Vagina (tissue), 2 donors: ENCODE results near the gene FCN3.

Experiments used
- POLR2A ChIP-seq, 2 donors: fragments of 450-650 bp; IDR thresholded peaks; one replicate each; pipeline ENCODE4 v1.6.1; 2017; ENCODE audit warnings: antibody characterized with exemption in 2 of 2, mild to moderate bottlenecking in 2 of 2, moderate library complexity in 2 of 2
- POLR2AphosphoS5 ChIP-seq, 2 donors: sonication (generic); formaldehyde crosslinking; IDR thresholded peaks; one replicate each; pipeline ENCODE4 v1.9.0; 2017; ENCODE audit warnings: antibody characterized with exemption in 2 of 2, mild to moderate bottlenecking in 2 of 2, low read depth in 1 of 2; ENCODE audit not compliant: insufficient read depth in 1 of 2
- TF ChIP-seq, protein P1 (sequence below), 3 experiments: fragments of 450-650 bp in 2 of 3; fragments of 200-600 bp in 1 of 3; sonication (generic) in 1 of 3; IDR thresholded peaks; one replicate each; pipeline ENCODE4 v1.5.1; 2017 to 2019; ENCODE audit warnings: antibody characterized with exemption in 3 of 3, mild to moderate bottlenecking in 2 of 3, moderate library complexity in 2 of 3

DNA sequence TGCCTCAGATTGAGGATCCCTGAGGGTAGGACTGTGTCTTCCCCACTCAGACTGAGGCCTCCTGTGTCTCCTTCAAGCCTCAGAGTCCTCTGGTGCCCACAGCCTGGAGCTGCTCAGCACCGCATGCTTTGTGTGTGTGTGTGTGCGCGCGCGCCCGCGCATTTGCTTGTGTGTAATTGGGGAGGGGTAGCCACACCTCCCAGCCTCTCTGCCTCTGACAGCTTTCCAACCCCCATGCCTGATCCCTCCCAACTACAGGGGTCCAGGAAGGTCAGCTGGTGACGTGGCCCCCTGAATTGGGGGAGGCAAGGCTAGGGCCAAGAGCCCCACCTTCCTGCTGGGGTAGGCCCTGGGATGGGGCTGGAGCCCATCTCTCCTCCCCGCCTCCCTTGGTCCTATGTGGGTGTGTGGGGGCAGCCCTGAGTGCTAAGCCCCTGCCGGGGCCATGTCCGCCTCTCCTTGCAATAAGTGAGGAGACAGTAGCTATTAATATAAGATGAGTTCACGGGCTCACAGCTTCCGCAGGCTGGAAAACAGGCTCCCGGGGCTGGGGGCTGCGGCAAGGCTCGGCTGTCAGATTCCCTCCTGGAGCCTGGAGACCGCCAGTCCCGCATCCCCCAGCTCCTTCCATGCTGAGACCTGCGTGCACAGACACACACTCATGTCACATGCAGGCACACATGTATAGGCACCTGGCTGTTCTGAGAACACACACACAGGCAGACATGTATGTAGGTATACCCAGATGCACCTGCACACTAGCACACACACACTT lies 24.8 kb upstream of the FCN3 start:
- TF ChIP-seq, protein P1, sequence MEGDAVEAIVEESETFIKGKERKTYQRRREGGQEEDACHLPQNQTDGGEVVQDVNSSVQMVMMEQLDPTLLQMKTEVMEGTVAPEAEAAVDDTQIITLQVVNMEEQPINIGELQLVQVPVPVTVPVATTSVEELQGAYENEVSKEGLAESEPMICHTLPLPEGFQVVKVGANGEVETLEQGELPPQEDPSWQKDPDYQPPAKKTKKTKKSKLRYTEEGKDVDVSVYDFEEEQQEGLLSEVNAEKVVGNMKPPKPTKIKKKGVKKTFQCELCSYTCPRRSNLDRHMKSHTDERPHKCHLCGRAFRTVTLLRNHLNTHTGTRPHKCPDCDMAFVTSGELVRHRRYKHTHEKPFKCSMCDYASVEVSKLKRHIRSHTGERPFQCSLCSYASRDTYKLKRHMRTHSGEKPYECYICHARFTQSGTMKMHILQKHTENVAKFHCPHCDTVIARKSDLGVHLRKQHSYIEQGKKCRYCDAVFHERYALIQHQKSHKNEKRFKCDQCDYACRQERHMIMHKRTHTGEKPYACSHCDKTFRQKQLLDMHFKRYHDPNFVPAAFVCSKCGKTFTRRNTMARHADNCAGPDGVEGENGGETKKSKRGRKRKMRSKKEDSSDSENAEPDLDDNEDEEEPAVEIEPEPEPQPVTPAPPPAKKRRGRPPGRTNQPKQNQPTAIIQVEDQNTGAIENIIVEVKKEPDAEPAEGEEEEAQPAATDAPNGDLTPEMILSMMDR (IDR thresholded peaks at IDR 0.05) = no peak
- TF ChIP-seq POLR2A (IDR thresholded peaks at IDR 0.05) (no peak), POLR2AphosphoS5 (IDR thresholded peaks at IDR 0.05; ENCODE audit: insufficient read depth in 1 of 2, low read depth in 1 of 2) (no peak)
